GM13977 (cell line): Measurements from ENCODE around the gene KCNK7.

Experiments used
- DNase-seq: peaks from one replicate; pipeline ENCODE4 v3.0.0; 2012; ENCODE audit warnings: low spot score
- in situ Hi-C: fragments of 300-500 bp; cut with MboI; formaldehyde crosslinking; loops from one replicate; pipeline ENCODE4 v1.12.0; 2022; ENCODE audit warnings: low sequenced_read_pairs, low pct_unique_long_range_greater_than_20kb, mixed read lengths, inconsistent platforms; ENCODE audit not compliant: unreplicated experiment
- TF ChIP-seq, protein P1 (sequence below): IDR thresholded peaks from 2 replicates; pipeline ENCODE4 v1.5.1; 2012; ENCODE audit warnings: mild to moderate bottlenecking, control low read depth; ENCODE audit not compliant: insufficient read depth; ENCODE audit errors: extremely low read depth, missing control alignments

Gene KCNK7

DNA sequence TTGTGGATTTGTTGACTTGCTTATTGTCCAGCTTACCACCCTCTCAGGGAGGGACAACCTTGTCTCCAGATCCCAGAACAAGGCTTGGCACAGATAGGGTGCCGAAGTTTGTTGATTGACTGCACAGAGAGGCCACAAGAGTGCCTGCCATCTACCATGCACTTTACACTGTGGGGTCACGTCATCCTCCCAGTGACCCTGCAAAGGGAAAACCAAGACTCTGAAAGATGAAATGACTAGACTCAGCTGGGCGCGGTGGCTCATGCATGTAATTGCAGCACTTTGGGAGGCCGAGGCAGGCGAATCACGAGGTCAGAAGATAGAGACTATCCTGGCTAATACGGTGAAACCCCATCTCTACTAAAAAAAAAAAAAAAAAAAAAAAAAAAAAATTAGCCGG is 32.8 kb downstream of the KCNK7 start:
- TF ChIP-seq, protein P1, sequence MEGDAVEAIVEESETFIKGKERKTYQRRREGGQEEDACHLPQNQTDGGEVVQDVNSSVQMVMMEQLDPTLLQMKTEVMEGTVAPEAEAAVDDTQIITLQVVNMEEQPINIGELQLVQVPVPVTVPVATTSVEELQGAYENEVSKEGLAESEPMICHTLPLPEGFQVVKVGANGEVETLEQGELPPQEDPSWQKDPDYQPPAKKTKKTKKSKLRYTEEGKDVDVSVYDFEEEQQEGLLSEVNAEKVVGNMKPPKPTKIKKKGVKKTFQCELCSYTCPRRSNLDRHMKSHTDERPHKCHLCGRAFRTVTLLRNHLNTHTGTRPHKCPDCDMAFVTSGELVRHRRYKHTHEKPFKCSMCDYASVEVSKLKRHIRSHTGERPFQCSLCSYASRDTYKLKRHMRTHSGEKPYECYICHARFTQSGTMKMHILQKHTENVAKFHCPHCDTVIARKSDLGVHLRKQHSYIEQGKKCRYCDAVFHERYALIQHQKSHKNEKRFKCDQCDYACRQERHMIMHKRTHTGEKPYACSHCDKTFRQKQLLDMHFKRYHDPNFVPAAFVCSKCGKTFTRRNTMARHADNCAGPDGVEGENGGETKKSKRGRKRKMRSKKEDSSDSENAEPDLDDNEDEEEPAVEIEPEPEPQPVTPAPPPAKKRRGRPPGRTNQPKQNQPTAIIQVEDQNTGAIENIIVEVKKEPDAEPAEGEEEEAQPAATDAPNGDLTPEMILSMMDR = no peak
- in situ Hi-C loops = no loop called here
- DNase-seq = no peak

DNA sequence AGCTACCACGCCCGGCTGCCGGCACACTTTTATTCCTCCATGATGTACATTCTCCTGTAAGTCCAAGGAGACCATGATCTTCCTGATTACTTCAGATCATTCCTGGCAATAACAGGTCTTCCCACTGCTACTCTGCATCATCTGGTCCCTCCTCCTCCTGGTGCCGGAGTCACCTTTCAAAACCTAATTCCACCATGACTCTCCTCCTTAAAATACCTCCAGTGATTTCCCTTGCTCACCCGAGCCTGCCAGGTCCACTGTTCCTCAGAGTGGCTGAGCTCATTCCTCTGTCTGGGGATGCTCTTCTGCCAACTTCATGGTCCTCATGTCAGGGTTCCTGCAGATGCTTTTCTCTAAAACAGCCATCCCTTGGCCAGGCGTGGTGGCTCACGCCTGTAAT is 33.6 kb downstream of the KCNK7 start:
- DNase-seq = no peak
- in situ Hi-C loops = no loop called here
- TF ChIP-seq, protein P1 = no peak

DNA sequence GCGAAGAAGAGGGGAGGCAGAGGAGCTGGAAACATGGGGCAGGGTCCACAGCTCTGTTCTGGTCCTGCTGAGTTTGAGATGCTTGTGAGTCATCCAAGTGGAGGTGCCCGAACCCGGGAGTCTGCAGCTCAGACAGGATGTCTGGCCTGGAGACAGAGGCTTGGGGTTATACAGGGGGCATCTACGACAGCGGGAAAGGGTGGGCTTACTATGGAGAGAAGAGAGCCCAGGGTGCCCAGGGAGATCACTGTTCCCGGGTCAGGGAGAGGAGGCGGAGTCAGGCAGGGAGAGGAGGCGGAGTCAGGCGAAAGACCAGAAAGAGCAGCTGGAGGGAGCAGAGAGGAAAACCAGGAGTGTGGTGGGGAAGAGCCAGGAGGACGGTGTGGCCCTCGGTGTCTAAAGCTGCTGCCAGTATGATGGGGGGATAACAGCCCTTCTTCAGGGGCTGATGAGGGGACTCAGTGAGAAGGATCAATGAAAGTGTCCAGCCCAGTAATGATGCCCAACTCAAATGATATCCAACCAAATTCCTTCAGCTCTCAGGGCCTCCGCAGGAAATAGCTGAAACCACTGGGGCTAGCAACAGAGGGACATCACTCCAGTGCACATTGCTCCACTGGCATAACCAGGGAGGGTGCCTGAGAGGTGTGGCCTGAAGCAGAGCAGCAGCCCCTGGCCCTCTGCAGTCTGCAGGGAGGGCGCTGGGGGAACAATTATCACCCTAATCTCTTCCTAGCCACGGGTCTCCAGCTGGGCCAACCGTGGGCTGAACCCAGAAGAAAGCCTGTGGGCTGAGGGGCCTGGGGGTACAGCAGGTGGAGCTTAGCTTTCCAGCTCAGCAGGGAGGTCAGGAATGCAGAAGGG is 34.8 kb downstream of the KCNK7 start:
- TF ChIP-seq, protein P1 = no peak
- no peak for DNase-seq
- in situ Hi-C loops = no loop called here

DNA sequence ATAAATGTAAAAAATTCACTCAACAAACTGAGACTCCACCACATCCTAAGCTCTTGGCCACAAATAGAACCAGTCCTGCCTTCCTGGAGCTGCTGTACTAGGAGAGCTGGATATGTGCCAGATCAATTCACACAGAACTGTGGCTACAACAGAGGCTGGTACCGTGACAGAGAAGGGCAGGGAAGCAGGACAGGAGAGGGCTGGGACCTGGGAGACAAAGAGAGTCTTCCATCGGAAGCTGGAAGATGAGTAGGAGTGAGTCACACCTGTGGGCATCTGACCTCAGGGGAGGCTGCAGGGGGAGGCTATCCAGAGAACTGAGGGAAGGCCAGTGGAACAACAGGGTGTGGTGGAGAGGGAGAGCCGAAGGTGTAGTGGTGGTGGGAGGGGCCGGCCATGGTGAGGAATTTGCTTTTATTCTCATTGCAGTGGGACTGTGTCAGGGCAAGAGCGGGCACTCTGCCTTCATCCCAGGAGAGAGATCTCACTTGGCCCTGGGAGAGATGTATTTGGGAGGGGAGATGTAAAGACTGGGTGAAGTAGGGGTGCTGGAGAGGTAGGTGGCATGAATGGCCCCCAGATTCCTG is 35.6 kb downstream of the KCNK7 start:
- in situ Hi-C loops = no loop called here
- DNase-seq = no peak
- TF ChIP-seq, protein P1 = no peak

DNA sequence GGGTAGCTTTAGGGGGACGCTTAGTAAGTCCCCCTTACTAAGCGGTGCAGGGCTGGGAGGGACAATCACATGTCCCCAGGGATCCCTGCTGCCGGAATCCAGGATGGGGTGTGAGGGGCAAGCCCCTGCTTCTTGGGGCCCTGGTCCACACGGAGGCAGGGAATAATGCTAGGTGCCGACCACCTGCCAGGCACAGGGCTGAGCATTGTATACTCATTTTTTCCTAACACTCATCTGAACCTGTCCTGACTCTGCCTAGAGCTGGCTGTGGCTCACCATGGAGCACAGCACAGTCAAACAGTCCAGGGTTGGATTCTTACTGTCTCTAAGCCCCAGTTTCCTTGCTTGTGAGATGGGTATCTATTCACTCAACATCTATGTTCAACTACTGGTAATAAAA is 36.1 kb downstream of the KCNK7 start:
- TF ChIP-seq, protein P1 = no peak
- in situ Hi-C loops = no loop called here
- no peak for DNase-seq

DNA sequence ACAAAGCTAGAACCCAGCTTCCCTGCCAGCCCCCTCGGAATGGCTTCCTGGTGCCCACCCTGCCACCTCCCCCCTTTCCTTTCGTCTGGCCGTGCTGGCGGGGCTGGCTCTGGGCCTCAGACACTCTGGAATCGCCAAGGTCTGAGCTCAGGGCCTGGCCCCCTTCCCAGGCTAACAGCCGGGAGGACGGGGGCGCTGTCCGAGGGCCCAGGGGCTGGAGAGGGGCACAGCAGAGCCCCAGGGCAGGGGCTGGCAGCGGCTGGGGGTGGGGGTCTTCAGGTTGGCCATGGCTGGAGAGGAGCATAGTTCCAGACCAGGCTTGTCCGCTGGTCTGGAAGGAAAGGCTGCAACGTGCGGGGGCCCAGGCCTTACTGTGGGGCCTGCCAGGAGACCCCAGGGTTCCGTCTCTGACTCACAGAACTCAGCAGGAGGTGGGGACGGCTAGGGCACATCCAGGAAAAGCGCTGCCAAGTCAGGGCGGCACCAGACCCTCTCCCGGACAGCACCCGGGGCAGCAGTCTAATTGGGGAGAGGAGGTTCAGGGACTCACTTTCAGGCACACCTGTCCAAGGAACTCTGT is 36.6 kb downstream of the KCNK7 start:
- no peak for DNase-seq
- in situ Hi-C loops = no loop called here
- TF ChIP-seq, protein P1 = no peak
